NCI-H1694 treated with DMSO at 0.1 percent for 48 hours (cell line): ENCODE data around the gene SPARCL1.
"Not testable (repeated sequence)": the region's sequence is repeated elsewhere in the genome, so short reads cannot be mapped to it uniquely, and the experiment has no call there.

Source experiments
- DNase-seq: peaks from one replicate; lab custom pipeline; 2025; lab: John Stamatoyannopoulos, UW

SPARCL1 gene

GRCh38 chr4:87529187-87529586 is at the start of gene SPARCL1:
Gene SPARCL1, minus strand, starts transcription at chr4:87529376. Its CDS starts 29,802 bp downstream, at chr4:87499574.
- no peak for DNase-seq

- DNase-seq, result no peak
Observed at GRCh38 chr4:87575983-87576382, 46.8 kb upstream of the SPARCL1 start.

- DNase-seq, result no peak
Observed at GRCh38 chr4:87575408-87575807, 46.2 kb upstream of the SPARCL1 start.

GRCh38 chr4:87574996-87575395 is 45.8 kb upstream of the SPARCL1 start:
- DNase-seq, result no peak

GRCh38 chr4:87574376-87574775 is 45.2 kb upstream of the SPARCL1 start:
- DNase-seq, result not testable (repeated sequence)

- DNase-seq, result no peak
Observed at GRCh38 chr4:87570290-87570805, 41.2 kb upstream of the SPARCL1 start.

- no peak for DNase-seq
Observed at GRCh38 chr4:87567191-87567590, 38.0 kb upstream of the SPARCL1 start.

- DNase-seq, result no peak
Observed at GRCh38 chr4:87566276-87566675, 37.1 kb upstream of the SPARCL1 start.

- no peak for DNase-seq
Observed at GRCh38 chr4:87565746-87566145, 36.6 kb upstream of the SPARCL1 start.

- no peak for DNase-seq
Observed at GRCh38 chr4:87560802-87561201, 31.6 kb upstream of the SPARCL1 start.

GRCh38 chr4:87559090-87559837 is 30.1 kb upstream of the SPARCL1 start:
- DNase-seq, result no peak

- no peak for DNase-seq
Observed at GRCh38 chr4:87557348-87557747, 28.2 kb upstream of the SPARCL1 start.

GRCh38 chr4:87555773-87556619 is 26.8 kb upstream of the SPARCL1 start:
- no peak for DNase-seq

- DNase-seq, result no peak
Observed at GRCh38 chr4:87553182-87553581, 24.0 kb upstream of the SPARCL1 start.

GRCh38 chr4:87551361-87551760 is 22.2 kb upstream of the SPARCL1 start:
- no peak for DNase-seq

- no peak for DNase-seq
Observed at GRCh38 chr4:87547016-87547708, 18.0 kb upstream of the SPARCL1 start.

- no peak for DNase-seq
Observed at GRCh38 chr4:87545052-87545451, 15.9 kb upstream of the SPARCL1 start.

GRCh38 chr4:87543835-87544461 is 14.8 kb upstream of the SPARCL1 start:
- no peak for DNase-seq

GRCh38 chr4:87542734-87543312 is 13.6 kb upstream of the SPARCL1 start:
- no peak for DNase-seq

- DNase-seq, result no peak
Observed at GRCh38 chr4:87541956-87542709, 13.0 kb upstream of the SPARCL1 start.

GRCh38 chr4:87541521-87541920 is 12.3 kb upstream of the SPARCL1 start:
- no peak for DNase-seq
